ENCODE results near the gene RNF180.
"Not testable (repeated sequence)": the region's sequence is repeated elsewhere in the genome, so short reads cannot be mapped to it uniquely, and the experiment has no call there.

The RNF180 gene

GRCh38 chr5:64407103-64407825, 241.6 kb downstream of the RNF180 start:
- not testable (repeated sequence) for DNase-seq

- no peak for DNase-seq
These were observed 251.7 kb downstream of the RNF180 start for GRCh38 chr5:64417390-64417789.

GRCh38 chr5:64418013-64418412, 252.4 kb downstream of the RNF180 start:
- no peak for DNase-seq
